KOPT-K1 (cell line): ENCODE measurements around the gene USP3.
A peak's percentile ranks its signal among the peaks of the same experiment; 100 is the strongest.

Source experiments
- H3K27ac ChIP-seq: fragments of 200-600 bp; sonication (generic); 2 replicates; pipeline ENCODE4 v1.5.1; 2016; ENCODE audit warnings: antibody characterized with exemption, mild to moderate bottlenecking, low read depth, low read length; ENCODE audit not compliant: poor library complexity, severe bottlenecking
- H3K36me3 ChIP-seq: fragments of 200-600 bp; sonication (generic); 2 replicates; pipeline ENCODE4 v1.5.1; 2017; ENCODE audit warnings: antibody characterized with exemption, mild to moderate bottlenecking, low read length, moderate library complexity; ENCODE audit not compliant: insufficient read depth
- H3K9me3 ChIP-seq: fragments of 200-600 bp; sonication (generic); 2 replicates; pipeline ENCODE4 v1.5.1; 2017; ENCODE audit warnings: antibody characterized with exemption, low read length, mild to moderate bottlenecking; ENCODE audit not compliant: insufficient read depth, poor library complexity, severe bottlenecking

The USP3 gene

GRCh38 chr15:63593705-63594671 lies 89.6 kb downstream of the USP3 start:
- Histone ChIP-seq H3K36me3 (peaks cover 59% of the 10 kb centered on the region), H3K27ac (no peak overlapping the region), H3K9me3 (no peaks in the 10 kb centered on the region)

GRCh38 chr15:63595065-63595464 lies 90.7 kb downstream of the USP3 start:
- H3K9me3 ChIP-seq, result no peaks in the 10 kb centered on the region
- no peak overlapping the region for H3K27ac ChIP-seq
- peaks cover 48% of the 10 kb centered on the region for H3K36me3 ChIP-seq

DNA sequence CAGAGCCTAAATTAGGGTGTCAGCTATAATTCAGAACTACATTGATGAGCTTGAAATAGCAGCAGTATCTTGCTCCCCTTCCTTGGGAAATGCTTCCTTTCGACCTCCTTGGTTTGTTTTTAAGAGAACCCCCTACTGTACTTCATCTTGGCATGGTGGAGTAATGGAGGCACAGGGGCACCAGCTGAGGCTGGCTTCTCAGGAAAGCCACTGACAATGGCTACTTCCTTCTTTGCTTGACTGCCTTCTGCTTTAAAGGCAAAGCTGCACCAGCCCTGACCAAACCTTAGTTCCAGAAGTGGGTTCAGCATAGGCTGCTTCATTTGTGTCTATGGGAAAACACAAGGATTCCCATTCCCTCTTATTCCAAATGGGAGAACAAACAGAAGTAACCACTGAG lies 91.3 kb downstream of the USP3 start:
- Histone ChIP-seq H3K27ac (no peak overlapping the region), H3K9me3 (no peaks in the 10 kb centered on the region), H3K36me3 (peaks cover 42% of the 10 kb centered on the region)

DNA sequence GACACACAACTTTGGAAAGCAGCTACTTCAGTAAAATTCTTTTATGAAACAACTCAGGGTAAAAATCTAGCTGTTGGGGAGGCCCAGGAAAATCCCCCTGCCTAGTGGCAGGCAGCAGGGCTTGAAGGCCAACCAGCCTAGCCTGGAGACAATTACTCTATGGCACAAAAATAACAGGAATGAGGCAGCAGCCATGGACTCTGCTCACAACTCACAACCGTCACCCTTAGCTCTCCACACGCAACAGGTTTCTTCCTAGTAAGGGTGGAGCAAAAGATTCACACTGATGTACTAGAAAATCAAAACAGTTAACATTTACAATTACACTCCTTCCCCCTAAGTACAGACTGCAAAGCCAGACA lies 92.3 kb downstream of the USP3 start:
- no peak overlapping the region for H3K27ac ChIP-seq
- H3K36me3 ChIP-seq, result peaks cover 32% of the 10 kb centered on the region

GRCh38 chr15:63597038-63597790 lies 92.8 kb downstream of the USP3 start, which contains the start of gene FBXL22:
Gene FBXL22, plus strand, starts transcription at chr15:63597387. Its CDS starts 6 bp downstream, at chr15:63597393.
- no peak within 1 kb of the TSS for H3K27ac ChIP-seq
- no peaks in the 10 kb centered on the region for H3K9me3 ChIP-seq
- peaks cover 27% of the 10 kb centered on the region for H3K36me3 ChIP-seq

More for the DNA sequence above, 92.3 kb downstream of the USP3 start:
- no peaks in the 10 kb centered on the region for H3K9me3 ChIP-seq

DNA sequence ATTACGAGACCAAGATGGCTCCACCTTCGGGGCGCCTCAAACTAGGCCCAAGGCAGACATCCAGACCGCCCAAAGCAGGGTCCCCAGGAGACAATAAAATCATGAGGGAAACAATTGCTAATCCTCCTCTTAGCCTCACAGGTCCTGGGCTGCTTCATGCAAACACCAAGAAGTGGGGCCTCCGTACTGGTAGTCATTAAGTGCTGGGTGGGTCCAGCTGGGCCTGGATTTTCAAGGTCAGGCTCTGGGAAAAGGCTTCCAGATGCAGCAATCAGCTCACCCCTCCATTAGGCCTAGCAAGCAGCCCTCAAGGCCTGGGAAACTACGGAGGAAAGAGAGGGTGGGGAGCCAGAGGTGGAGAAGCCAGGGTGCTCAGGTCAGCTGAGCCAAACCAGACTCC lies 93.4 kb downstream of the USP3 start:
- H3K9me3 ChIP-seq, result no peaks in the 10 kb centered on the region
- H3K27ac ChIP-seq, result no peak overlapping the region
- H3K36me3 ChIP-seq, result peaks cover 21% of the 10 kb centered on the region

DNA sequence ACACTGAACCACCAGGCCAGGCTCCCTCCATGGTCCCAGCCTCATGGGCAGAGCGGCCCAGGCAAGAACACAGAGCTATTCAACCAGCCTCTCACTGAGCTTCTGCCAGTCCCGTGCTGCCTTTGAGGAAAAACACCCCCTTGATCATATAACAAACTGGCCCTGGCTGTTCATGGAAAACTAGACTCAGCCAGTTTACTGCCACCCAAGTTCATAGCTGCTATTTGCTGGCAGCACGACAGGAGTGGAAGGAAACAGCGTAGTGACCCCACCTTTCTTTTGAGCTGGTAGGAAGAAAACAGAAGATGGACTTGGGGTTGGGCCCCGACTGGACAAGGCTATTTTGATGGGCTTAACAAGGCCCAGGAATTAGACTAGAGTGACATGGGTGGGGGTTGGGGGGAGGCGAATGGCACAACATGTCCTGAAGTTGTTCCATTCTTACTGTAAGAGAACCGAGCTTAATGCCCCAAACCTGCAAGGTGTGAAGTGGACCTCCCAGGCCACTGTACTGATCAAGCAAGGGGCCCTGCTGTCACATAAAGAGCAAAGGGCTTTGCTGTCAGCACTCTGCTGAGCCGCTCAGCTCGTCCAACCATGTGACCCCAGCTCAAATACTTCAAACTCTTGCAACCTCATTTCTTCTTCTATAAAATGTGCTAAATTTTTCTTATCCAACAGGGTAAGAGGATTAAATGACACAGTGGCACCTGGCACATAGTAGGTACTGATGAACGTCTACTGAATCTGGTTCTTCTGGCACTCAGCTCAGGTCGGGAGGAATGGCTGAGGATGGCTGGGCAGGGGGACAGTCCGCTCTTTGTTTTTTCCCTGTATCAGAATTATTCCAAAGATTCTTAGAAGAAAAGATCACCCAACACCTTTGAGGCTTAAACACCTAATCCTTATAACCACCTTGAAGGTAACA lies 94.3 kb downstream of the USP3 start:
- Histone ChIP-seq H3K36me3 (peaks cover 12% of the 10 kb centered on the region; the same call in 1 of the 2 replicates), H3K9me3 (no peaks in the 10 kb centered on the region), H3K27ac (no peak overlapping the region)

DNA sequence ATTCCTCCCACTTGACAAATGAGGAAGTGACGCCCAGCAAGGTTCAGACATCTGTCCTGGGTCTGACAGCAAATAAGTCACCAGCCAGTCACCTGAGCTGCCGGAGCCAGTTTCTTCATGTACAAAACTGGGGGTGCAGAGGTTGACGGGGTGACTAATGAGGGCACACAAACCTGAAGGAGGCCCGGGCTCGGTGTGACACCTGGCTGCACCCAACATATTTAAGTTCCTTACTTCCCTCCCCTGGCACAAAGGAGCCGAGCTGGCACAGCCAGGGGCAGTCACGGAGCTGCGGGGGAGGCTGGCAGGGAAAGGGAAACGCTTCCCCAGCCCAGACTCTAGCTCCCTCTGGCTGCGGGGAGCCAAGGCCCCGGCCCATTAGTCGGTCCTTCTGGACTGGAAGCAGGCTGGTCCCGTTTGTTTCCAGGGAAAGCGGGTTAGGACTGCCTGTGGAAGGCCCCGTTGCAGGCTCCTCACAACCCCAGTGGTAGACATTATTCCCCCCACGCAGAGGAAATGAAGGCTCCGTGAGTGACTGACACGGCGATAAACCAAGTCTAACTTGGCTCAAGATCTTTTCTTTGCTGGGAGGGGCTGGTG lies 95.1 kb downstream of the USP3 start:
- H3K9me3 ChIP-seq, result no peaks in the 10 kb centered on the region
- H3K27ac ChIP-seq, result no peak overlapping the region
- peaks cover 4% of the 10 kb centered on the region; the same call in 1 of the 2 replicates for H3K36me3 ChIP-seq

DNA sequence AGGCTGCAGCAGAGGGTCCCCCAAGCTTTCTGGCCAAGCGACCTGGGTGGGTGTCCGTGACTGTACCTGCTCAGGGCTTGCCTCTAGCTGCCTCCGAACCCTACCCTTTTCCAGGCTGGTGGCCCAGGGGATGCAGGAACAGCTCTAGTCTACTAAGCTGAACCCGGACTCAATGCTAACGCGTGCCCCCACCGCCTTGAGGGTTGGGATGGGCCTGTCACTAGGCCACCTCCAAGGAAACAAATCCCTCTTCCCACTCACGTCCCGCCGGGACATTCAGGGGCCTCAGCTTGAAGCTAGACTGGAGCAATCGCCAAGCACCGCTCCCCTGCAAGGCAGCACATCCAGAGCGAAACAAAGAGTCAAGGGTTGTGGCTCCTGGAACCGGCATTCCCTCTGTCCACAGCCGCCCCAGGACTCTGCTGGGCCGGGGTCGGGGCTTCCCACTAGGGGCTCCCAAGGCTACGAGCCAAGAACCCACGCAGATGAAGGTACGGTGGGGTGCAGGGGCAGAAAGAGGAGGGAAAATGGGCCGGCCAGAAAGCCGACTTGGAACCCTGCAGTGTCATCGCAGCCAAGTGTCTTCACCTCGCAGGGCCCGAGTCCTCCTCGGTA lies 95.7 kb downstream of the USP3 start:
- Histone ChIP-seq H3K36me3 (no peaks in the 10 kb centered on the region), H3K27ac (no peak overlapping the region), H3K9me3 (no peaks in the 10 kb centered on the region)

DNA sequence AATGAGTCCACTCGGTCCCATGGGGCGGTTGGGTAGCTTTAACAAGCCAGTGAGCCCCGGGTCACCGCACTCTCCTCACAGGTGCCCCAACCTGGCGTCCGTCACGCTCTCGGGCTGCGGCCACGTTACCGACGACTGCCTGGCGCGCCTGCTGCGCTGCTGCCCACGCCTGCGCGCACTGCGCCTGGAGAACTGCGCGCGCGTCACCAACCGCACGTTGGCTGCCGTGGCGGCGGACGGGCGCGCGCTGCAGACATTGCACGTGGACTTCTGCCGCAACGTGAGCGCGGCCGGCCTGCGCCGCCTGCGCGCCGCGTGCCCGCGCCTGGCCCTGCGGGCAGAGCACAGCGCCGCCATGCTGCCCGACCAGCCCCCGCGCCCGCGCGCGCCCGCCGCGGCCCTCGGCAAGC lies 96.2 kb downstream of the USP3 start:
- Histone ChIP-seq H3K36me3 (no peaks in the 10 kb centered on the region), H3K27ac (peak overlapping the region; percentile 55), H3K9me3 (no peaks in the 10 kb centered on the region)

DNA sequence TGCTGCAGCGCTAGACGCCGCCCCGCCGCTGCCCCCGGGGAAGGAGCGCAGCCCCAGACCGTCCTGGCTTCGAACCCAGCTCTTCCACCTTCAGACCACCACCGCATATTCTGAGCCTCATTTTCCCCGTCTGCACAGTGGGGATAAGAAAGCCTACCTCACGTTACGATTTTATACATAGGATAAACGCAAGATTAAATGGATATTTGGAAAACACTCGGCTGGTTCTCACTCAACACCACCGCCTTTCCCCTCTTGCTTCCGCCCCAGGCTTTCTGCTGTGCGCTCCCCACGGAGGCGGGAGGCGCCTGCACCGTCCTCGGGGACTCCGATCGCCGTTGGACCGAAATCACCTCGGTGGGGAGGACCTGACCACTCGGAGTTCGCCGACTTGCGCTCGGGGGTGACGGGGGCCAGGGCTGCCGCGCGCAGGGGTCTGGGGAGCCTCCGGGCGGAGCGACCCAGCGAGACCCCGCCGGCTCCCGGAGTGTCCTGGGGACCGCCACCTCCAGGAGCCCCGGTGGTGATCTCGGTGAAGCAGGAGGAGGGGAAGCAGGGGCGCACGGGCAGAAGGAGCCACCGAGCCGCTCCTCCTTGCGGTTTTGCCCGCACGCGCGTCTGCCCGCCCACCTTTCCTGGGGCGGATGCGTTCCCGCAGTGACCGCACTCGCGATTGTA lies 96.8 kb downstream of the USP3 start:
- H3K9me3 ChIP-seq, result no peaks in the 10 kb centered on the region
- H3K27ac ChIP-seq, result peak overlapping the region; percentile 55
- no peaks in the 10 kb centered on the region for H3K36me3 ChIP-seq

- H3K27ac ChIP-seq, result peak overlapping the region; percentile 55
Observed at GRCh38 chr15:63601704-63602185, 97.4 kb downstream of the USP3 start.

DNA sequence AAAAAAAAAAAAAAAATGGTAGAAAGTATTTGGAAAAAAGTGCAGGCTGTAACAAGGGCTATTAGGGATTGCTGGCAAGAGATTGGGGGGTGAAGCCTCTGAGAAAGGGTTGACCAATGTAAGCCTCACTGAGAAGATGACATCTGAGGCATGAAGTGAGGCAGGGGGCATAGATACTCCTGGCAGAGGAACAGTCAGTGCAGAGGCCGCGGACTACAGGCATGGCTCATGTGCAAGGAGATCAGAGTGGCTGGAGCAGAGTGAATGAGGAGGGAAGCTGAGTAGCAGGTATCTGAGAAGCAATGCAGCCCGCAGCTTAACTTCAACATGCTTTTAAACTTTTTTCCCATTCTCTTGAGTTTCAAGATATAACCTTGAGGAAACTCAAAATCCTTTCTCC lies 98.2 kb downstream of the USP3 start:
- Histone ChIP-seq H3K27ac (no peak overlapping the region), H3K36me3 (peaks cover 1% of the 10 kb centered on the region; the same call in 1 of the 2 replicates), H3K9me3 (no peaks in the 10 kb centered on the region)

More at GRCh38 chr15:63601704-63602185, 97.4 kb downstream of the USP3 start:
- Histone ChIP-seq H3K36me3 (no peaks in the 10 kb centered on the region), H3K9me3 (no peaks in the 10 kb centered on the region)
